ENCODE measurements around the gene GSC2.

Gene GSC2

GRCh38 chr22:19134874-19135273, 15.2 kb downstream of the GSC2 start:
- H3K9me3 ChIP-seq = no peaks in the 10 kb centered on the region
- peaks cover 93% of the 10 kb centered on the region for H3K36me3 ChIP-seq

GRCh38 chr22:19134176-19134831, 15.8 kb downstream of the GSC2 start:
- no peak for TF ChIP-seq Cebpa-rat (IDR thresholded peaks at IDR 0.05)
- Histone ChIP-seq H3K27ac (no peak overlapping the region), H3K4me1 (no peaks in the 10 kb centered on the region), H3K4me3 (no peak overlapping the region), H3K9me3 (no peaks in the 10 kb centered on the region), H4K20me1 (peaks cover 50% of the 10 kb centered on the region; the same call in 1 of the 2 replicates), H3K4me2 (no peak overlapping the region), H3K36me3 (peaks cover 87% of the 10 kb centered on the region), H3K9ac (no peak overlapping the region), H3K27me3 (no peaks in the 10 kb centered on the region)

More at GRCh38 chr22:19134874-19135273, 15.2 kb downstream of the GSC2 start:
- Histone ChIP-seq H3K4me1 (no peaks in the 10 kb centered on the region), H3K9ac (no peak overlapping the region), H4K20me1 (peaks cover 56% of the 10 kb centered on the region; the same call in 1 of the 2 replicates), H3K27me3 (no peaks in the 10 kb centered on the region), H3K4me3 (no peak overlapping the region), H3K27ac (no peak overlapping the region), H3K4me2 (no peak overlapping the region)
- TF ChIP-seq Cebpa-rat (IDR thresholded peaks at IDR 0.05) = no peak

GRCh38 chr22:19133561-19133960, 16.5 kb downstream of the GSC2 start:
- Histone ChIP-seq H3K4me2 (no peak overlapping the region), H3K36me3 (peaks cover 80% of the 10 kb centered on the region), H3K27me3 (no peaks in the 10 kb centered on the region), H3K9ac (no peak overlapping the region), H3K4me3 (no peak overlapping the region), H3K9me3 (no peaks in the 10 kb centered on the region), H3K27ac (no peak overlapping the region), H3K4me1 (no peaks in the 10 kb centered on the region), H4K20me1 (peaks cover 43% of the 10 kb centered on the region; the same call in 1 of the 2 replicates)
- TF ChIP-seq Cebpa-rat (IDR thresholded peaks at IDR 0.05) = no peak

- Histone ChIP-seq H3K27me3 (no peaks in the 10 kb centered on the region), H3K4me2 (no peak overlapping the region), H3K9ac (no peak overlapping the region), H3K36me3 (peaks cover 73% of the 10 kb centered on the region), H4K20me1 (peaks cover 41% of the 10 kb centered on the region; the same call in 1 of the 2 replicates), H3K27ac (no peak overlapping the region), H3K4me1 (no peaks in the 10 kb centered on the region), H3K4me3 (no peak overlapping the region), H3K9me3 (no peaks in the 10 kb centered on the region)
- no peak for TF ChIP-seq Cebpa-rat (IDR thresholded peaks at IDR 0.05)
These were observed 17.2 kb downstream of the GSC2 start for GRCh38 chr22:19132693-19133400.

- Histone ChIP-seq H3K4me1 (no peaks in the 10 kb centered on the region), H3K27me3 (no peaks in the 10 kb centered on the region), H3K4me3 (no peak overlapping the region), H3K9ac (no peak overlapping the region), H3K36me3 (peaks cover 66% of the 10 kb centered on the region), H3K9me3 (no peaks in the 10 kb centered on the region), H3K4me2 (no peak overlapping the region), H4K20me1 (peaks cover 34% of the 10 kb centered on the region; the same call in 1 of the 2 replicates), H3K27ac (no peak overlapping the region)
- TF ChIP-seq Cebpa-rat (IDR thresholded peaks at IDR 0.05) = no peak
These were observed 17.9 kb downstream of the GSC2 start for GRCh38 chr22:19132153-19132552.

GRCh38 chr22:19131685-19132015, 18.4 kb downstream of the GSC2 start:
- no peak overlapping the region for H3K4me3 ChIP-seq
- H3K27ac ChIP-seq = no peak overlapping the region
- H3K4me2 ChIP-seq = no peak overlapping the region
- no peaks in the 10 kb centered on the region for H3K27me3 ChIP-seq
- no peak for TF ChIP-seq Cebpa-rat (IDR thresholded peaks at IDR 0.05)
- no peaks in the 10 kb centered on the region for H3K4me1 ChIP-seq
- no peak overlapping the region for H3K9ac ChIP-seq
- no peaks in the 10 kb centered on the region for H3K9me3 ChIP-seq
- H4K20me1 ChIP-seq = peaks cover 31% of the 10 kb centered on the region; the same call in 1 of the 2 replicates
- H3K36me3 ChIP-seq = peaks cover 61% of the 10 kb centered on the region

GRCh38 chr22:19130959-19131684, 19.0 kb downstream of the GSC2 start, which contains the start of gene TSSK2:
Gene TSSK2, plus strand, starts transcription at chr22:19131308. Its CDS starts 92 bp downstream, at chr22:19131400.
- Histone ChIP-seq H3K27ac (no peak within 1 kb of the TSS), H3K4me2 (no peak within 1 kb of the TSS), H3K27me3 (no peaks in the 10 kb centered on the region), H3K9ac (no peak within 1 kb of the TSS), H3K36me3 (peaks cover 56% of the 10 kb centered on the region), H4K20me1 (peaks cover 31% of the 10 kb centered on the region; the same call in 1 of the 2 replicates), H3K9me3 (no peaks in the 10 kb centered on the region), H3K4me3 (no peak within 1 kb of the TSS), H3K4me1 (no peaks in the 10 kb centered on the region)
- TF ChIP-seq Cebpa-rat (IDR thresholded peaks at IDR 0.05) = no peak

GRCh38 chr22:19129871-19130270, 20.2 kb downstream of the GSC2 start:
- Histone ChIP-seq H3K4me3 (no peak overlapping the region), H4K20me1 (peaks cover 27% of the 10 kb centered on the region; the same call in 1 of the 2 replicates)

GRCh38 chr22:19128946-19129727, 21.0 kb downstream of the GSC2 start:
- Histone ChIP-seq H3K4me1 (no peaks in the 10 kb centered on the region), H3K27ac (no peak overlapping the region), H3K4me2 (no peak overlapping the region), H3K9me3 (no peaks in the 10 kb centered on the region), H3K27me3 (no peaks in the 10 kb centered on the region), H4K20me1 (0 out of 2 replicates have a peak, but pooled peaks cover 20% of the 10 kb centered on the region), H3K4me3 (no peak overlapping the region), H3K36me3 (peaks cover 36% of the 10 kb centered on the region), H3K9ac (no peak overlapping the region)
- no peak for TF ChIP-seq Cebpa-rat (IDR thresholded peaks at IDR 0.05)

More at GRCh38 chr22:19129871-19130270, 20.2 kb downstream of the GSC2 start:
- Histone ChIP-seq H3K27ac (no peak overlapping the region), H3K27me3 (no peaks in the 10 kb centered on the region), H3K4me1 (no peaks in the 10 kb centered on the region), H3K4me2 (no peak overlapping the region), H3K9me3 (no peaks in the 10 kb centered on the region), H3K36me3 (peaks cover 44% of the 10 kb centered on the region), H3K9ac (no peak overlapping the region)
- TF ChIP-seq Cebpa-rat (IDR thresholded peaks at IDR 0.05) = no peak

All from BLaER1 (cell line).